HG02973 (cell line): ENCODE measurements around the gene LATS2.

ENCODE experiments used
- ATAC-seq: cut with Tn5 transposase; IDR thresholded peaks from one replicate; pipeline ENCODE4 v1.9.1; 2021; ENCODE audit warnings: moderate library complexity; ENCODE audit not compliant: unreplicated experiment

Gene LATS2

GRCh38 chr13:21048901-21049698 is 12.3 kb downstream of the LATS2 start:
- no peak for ATAC-seq

GRCh38 chr13:21047591-21048282 is 13.6 kb downstream of the LATS2 start:
- no peak for ATAC-seq

- ATAC-seq: no peak
These were observed 14.3 kb downstream of the LATS2 start for GRCh38 chr13:21047087-21047486.

GRCh38 chr13:21046203-21046602 is 15.2 kb downstream of the LATS2 start:
- ATAC-seq: no peak

- ATAC-seq: no peak
These were observed 16.3 kb downstream of the LATS2 start for GRCh38 chr13:21045100-21045499.

- no peak for ATAC-seq
These were observed 17.5 kb downstream of the LATS2 start for GRCh38 chr13:21043898-21044297.

- ATAC-seq: no peak
These were observed 21.1 kb downstream of the LATS2 start for GRCh38 chr13:21040120-21040826.

GRCh38 chr13:21039097-21039800 is 22.1 kb downstream of the LATS2 start:
- no peak for ATAC-seq

- ATAC-seq: no peak
These were observed 23.7 kb downstream of the LATS2 start for GRCh38 chr13:21037656-21038055.

- no peak for ATAC-seq
These were observed 25.9 kb downstream of the LATS2 start for GRCh38 chr13:21035498-21035897.

GRCh38 chr13:21034603-21035191 is 26.7 kb downstream of the LATS2 start:
- no peak for ATAC-seq

- no peak for ATAC-seq
These were observed 27.4 kb downstream of the LATS2 start for GRCh38 chr13:21033856-21034602.

- no peak for ATAC-seq
These were observed 28.1 kb downstream of the LATS2 start for GRCh38 chr13:21033212-21033840.

GRCh38 chr13:21032656-21033055 is 28.7 kb downstream of the LATS2 start:
- ATAC-seq: no peak

- no peak for ATAC-seq
These were observed 29.7 kb downstream of the LATS2 start for GRCh38 chr13:21031594-21032275.

GRCh38 chr13:21025539-21025938 is 35.8 kb downstream of the LATS2 start:
- no peak for ATAC-seq

- ATAC-seq: no peak
These were observed 39.1 kb downstream of the LATS2 start for GRCh38 chr13:21022056-21022979.

- ATAC-seq: no peak
These were observed 40.8 kb downstream of the LATS2 start for GRCh38 chr13:21020581-21020980.
